OCI-LY1 (cell line): ENCODE data around the gene HSPA4.

Source experiments
- H2AFZ ChIP-seq: fragments of 200-600 bp; sonication (generic), shearing (Covaris generic); 2 replicates; pipeline ENCODE4 v1.6.0; 2014; ENCODE audit warnings: antibody characterized with exemption, mild to moderate bottlenecking, low read length
- H3F3A ChIP-seq: fragments of 200-600 bp; sonication (generic), shearing (Covaris generic); 2 replicates; pipeline ENCODE4 v1.6.0; 2014; ENCODE audit warnings: mild to moderate bottlenecking, antibody characterized with exemption, low read length, moderate library complexity; ENCODE audit not compliant: insufficient read depth
- H3K27ac ChIP-seq: fragments of 200-600 bp; sonication (generic); 2 replicates; pipeline ENCODE4 v1.5.1; 2014; ENCODE audit warnings: low read length, mixed run types, mild to moderate bottlenecking, low read depth; ENCODE audit not compliant: poor library complexity, severe bottlenecking
- H3K27me3 ChIP-seq: fragments of 200-600 bp; sonication (generic); 2 replicates; pipeline ENCODE4 v1.6.0; 2014; ENCODE audit warnings: antibody characterized with exemption, mild to moderate bottlenecking, low read length, moderate library complexity; ENCODE audit not compliant: insufficient read depth
- H3K36me3 ChIP-seq: fragments of 200-600 bp; sonication (generic); 2 replicates; pipeline ENCODE4 v1.6.1; 2014; ENCODE audit warnings: mild to moderate bottlenecking, antibody characterized with exemption, low read length, moderate library complexity, mixed read lengths; ENCODE audit not compliant: insufficient read depth
- H3K4me1 ChIP-seq: fragments of 200-600 bp; sonication (generic); 2 replicates; pipeline ENCODE4 v1.5.1; 2014; ENCODE audit warnings: mild to moderate bottlenecking, low read length, moderate library complexity; ENCODE audit not compliant: insufficient read depth, severe bottlenecking
- H3K4me2 ChIP-seq: fragments of 200-600 bp; sonication (generic), shearing (Covaris generic); 2 replicates; pipeline ENCODE4 v1.6.1; 2014; ENCODE audit warnings: low read length
- H3K4me3 ChIP-seq: fragments of 200-600 bp; sonication (generic); 2 replicates; pipeline ENCODE4 v1.5.1; 2014; ENCODE audit warnings: low read length, low read depth, mild to moderate bottlenecking, mixed read lengths; ENCODE audit not compliant: poor library complexity, severe bottlenecking
- H3K79me2 ChIP-seq: fragments of 200-600 bp; shearing (Covaris generic); 2 replicates; pipeline ENCODE4 v1.6.1; 2016; ENCODE audit warnings: mixed run types, low read length, mixed read lengths; ENCODE audit not compliant: insufficient read depth
- H3K9ac ChIP-seq: fragments of 200-600 bp; sonication (generic), shearing (Covaris generic); 2 replicates; pipeline ENCODE4 v1.6.1; 2014; ENCODE audit warnings: mild to moderate bottlenecking, low read length, mixed read lengths
- H3K9me2 ChIP-seq: fragments of 200-600 bp; sonication (generic), shearing (Covaris generic); 2 replicates; pipeline ENCODE4 v1.6.1; 2014; ENCODE audit warnings: low read depth, mild to moderate bottlenecking, low read length, mixed read lengths
- H3K9me3 ChIP-seq: fragments of 200-600 bp; shearing (Covaris generic); 2 replicates; pipeline ENCODE4 v1.6.1; 2014; ENCODE audit warnings: low read length, mixed read lengths
- H4K20me1 ChIP-seq: fragments of 200-600 bp; sonication (generic), shearing (Covaris generic); 2 replicates; pipeline ENCODE4 v1.6.0; 2016; ENCODE audit warnings: mild to moderate bottlenecking, low read length; ENCODE audit not compliant: insufficient read depth
- EZH2 ChIP-seq: fragments of 200-600 bp; sonication (generic), shearing (Covaris generic); IDR thresholded peaks from 2 replicates; pipeline ENCODE4 v1.8.0; 2017; ENCODE audit warnings: borderline replicate concordance, mixed run types, mild to moderate bottlenecking, antibody characterized with exemption, low read length, moderate library complexity, mixed read lengths
- TF ChIP-seq, protein P1 (sequence below): fragments of 200-600 bp; sonication (generic), shearing (Covaris generic); IDR thresholded peaks from 2 replicates; pipeline ENCODE4 v1.5.1; 2017; ENCODE audit warnings: mild to moderate bottlenecking, antibody characterized with exemption, low read length, moderate library complexity, mixed read lengths

The HSPA4 gene

DNA sequence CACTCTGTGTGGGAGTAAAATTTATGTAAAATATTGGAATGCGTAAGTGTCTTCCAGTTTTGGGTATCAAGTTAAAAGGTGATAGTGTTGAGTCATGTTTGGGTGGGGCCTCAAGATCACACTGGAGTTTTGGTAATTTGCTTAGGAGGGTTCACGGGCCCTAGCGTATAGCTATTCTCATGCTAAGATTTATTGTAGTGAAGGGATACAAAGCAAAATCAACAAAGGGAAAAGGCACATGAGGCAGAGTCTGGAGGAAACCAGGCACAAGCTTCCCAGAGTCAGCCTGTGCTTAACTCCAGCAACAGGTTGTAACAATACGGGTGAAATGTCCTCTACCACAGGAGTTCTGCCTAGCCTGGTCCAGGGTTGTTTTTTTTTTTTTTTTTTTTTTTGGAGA is 20.2 kb downstream of the HSPA4 start:
- no peak overlapping the region for H3K27ac ChIP-seq
- H3K4me3 ChIP-seq = no peak overlapping the region
- H3K36me3 ChIP-seq = peaks cover 100% of the 10 kb centered on the region

DNA sequence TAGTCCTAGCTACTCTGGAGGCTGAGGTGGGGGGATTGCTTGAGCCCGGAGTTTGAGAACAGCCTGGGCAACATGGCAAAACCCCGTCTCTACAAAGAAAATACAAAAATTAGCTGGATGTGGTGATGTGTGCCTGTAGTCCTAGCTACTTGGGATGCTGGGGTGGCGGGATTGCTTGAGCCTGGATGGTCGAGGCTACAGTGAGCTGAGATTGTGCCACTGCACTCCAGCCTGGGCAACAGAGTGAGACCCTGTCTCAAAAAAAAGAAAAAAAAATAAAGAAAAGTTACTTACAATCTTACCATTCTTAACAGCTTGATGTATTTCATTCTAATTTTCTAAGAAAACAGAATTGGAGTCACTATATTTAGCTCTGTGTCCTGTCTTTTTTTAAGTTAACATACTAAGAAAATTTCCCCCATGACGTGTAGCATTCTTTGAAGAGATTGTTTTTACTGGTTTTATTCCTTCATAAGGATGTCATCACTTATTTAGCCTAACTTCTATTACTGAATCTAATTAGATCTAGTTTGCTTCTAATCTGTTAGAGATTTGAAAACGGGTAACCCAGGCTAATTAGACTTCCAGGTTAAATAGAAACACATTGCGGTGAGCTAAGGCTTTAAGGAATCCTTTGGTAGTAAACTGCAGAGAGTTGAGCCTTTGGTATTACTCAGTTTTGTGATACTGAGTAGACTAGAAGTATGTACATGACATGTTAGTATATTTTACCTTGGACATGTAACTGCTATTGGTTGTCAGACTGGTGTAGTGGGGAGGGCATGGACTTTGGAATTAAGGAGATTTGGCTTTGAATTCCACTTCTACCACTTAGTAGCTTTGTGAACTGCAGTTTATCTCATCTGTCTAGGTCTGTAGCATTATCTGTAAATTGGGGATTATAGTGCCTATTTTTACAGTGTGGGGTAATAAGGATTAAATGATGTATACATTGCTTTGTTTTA is 24.0 kb downstream of the HSPA4 start:
- no peaks in the 10 kb centered on the region for H3K9me2 ChIP-seq
- peaks cover 53% of the 10 kb centered on the region for H3K79me2 ChIP-seq
- H3K4me3 ChIP-seq = no peak overlapping the region
- no peaks in the 10 kb centered on the region for H3F3A ChIP-seq
- H2AFZ ChIP-seq = no peak overlapping the region
- no peaks in the 10 kb centered on the region for H3K4me1 ChIP-seq
- TF ChIP-seq EZH2 = no peak
- TF ChIP-seq, protein P1, sequence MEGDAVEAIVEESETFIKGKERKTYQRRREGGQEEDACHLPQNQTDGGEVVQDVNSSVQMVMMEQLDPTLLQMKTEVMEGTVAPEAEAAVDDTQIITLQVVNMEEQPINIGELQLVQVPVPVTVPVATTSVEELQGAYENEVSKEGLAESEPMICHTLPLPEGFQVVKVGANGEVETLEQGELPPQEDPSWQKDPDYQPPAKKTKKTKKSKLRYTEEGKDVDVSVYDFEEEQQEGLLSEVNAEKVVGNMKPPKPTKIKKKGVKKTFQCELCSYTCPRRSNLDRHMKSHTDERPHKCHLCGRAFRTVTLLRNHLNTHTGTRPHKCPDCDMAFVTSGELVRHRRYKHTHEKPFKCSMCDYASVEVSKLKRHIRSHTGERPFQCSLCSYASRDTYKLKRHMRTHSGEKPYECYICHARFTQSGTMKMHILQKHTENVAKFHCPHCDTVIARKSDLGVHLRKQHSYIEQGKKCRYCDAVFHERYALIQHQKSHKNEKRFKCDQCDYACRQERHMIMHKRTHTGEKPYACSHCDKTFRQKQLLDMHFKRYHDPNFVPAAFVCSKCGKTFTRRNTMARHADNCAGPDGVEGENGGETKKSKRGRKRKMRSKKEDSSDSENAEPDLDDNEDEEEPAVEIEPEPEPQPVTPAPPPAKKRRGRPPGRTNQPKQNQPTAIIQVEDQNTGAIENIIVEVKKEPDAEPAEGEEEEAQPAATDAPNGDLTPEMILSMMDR = no peak
- no peaks in the 10 kb centered on the region for H3K9me3 ChIP-seq
- no peak overlapping the region for H3K27ac ChIP-seq
- no peak overlapping the region for H3K4me2 ChIP-seq
- no peaks in the 10 kb centered on the region for H3K27me3 ChIP-seq
- no peaks in the 10 kb centered on the region for H4K20me1 ChIP-seq
- peaks cover 97% of the 10 kb centered on the region for H3K36me3 ChIP-seq
- no peak overlapping the region for H3K9ac ChIP-seq

More for the DNA sequence above, 20.2 kb downstream of the HSPA4 start:
- no peak overlapping the region for H3K9ac ChIP-seq
- no peaks in the 10 kb centered on the region for H3K4me1 ChIP-seq
- H3K79me2 ChIP-seq = peaks cover 29% of the 10 kb centered on the region; the same call in 1 of the 2 replicates
- no peak overlapping the region for H3K4me2 ChIP-seq
- H2AFZ ChIP-seq = no peak overlapping the region
- TF ChIP-seq, protein P1 = no peak
- no peak for TF ChIP-seq EZH2
- H4K20me1 ChIP-seq = no peaks in the 10 kb centered on the region
- no peaks in the 10 kb centered on the region for H3K27me3 ChIP-seq
- no peaks in the 10 kb centered on the region for H3K9me2 ChIP-seq
- no peaks in the 10 kb centered on the region for H3K9me3 ChIP-seq
- H3F3A ChIP-seq = no peaks in the 10 kb centered on the region

- H3K79me2 ChIP-seq = peaks cover 58% of the 10 kb centered on the region
Measured at GRCh38 chr5:133079048-133079447, 27.2 kb downstream of the HSPA4 start.

More at GRCh38 chr5:133079048-133079447, 27.2 kb downstream of the HSPA4 start:
- TF ChIP-seq EZH2 = no peak
- TF ChIP-seq, protein P1 = no peak
- Histone ChIP-seq H3K9ac (no peak overlapping the region), H3K4me2 (no peak overlapping the region), H3K36me3 (peaks cover 83% of the 10 kb centered on the region), H3F3A (no peaks in the 10 kb centered on the region), H3K4me1 (no peaks in the 10 kb centered on the region), H3K27me3 (no peaks in the 10 kb centered on the region), H2AFZ (no peak overlapping the region), H3K9me3 (no peaks in the 10 kb centered on the region), H3K9me2 (no peaks in the 10 kb centered on the region), H4K20me1 (no peaks in the 10 kb centered on the region), H3K27ac (no peak overlapping the region), H3K4me3 (no peak overlapping the region)
